ENCODE data around the gene HOXC13. TPM values are rescaled to one million over a fixed set of nuclear protein-coding genes. Genes with fewer than 3 reads are reported as not detected.

The HOXC13 gene
- total RNA-seq, 1 donor from 2014 or later, result not detected

- Mint-ChIP-seq H3K27me3 (peaks cover 100% of the 10 kb centered on the region), H3K9me3 (no peaks in the 10 kb centered on the region), H3K4me3 (no peak overlapping the region)
These were observed 53.8 kb downstream of the HOXC13 start for GRCh38 chr12:53992377-53992889.

GRCh38 chr12:53993162-53994008 lies 54.8 kb downstream of the HOXC13 start:
- Mint-ChIP-seq H3K27ac (peak overlapping the region; percentile 54), H3K9me3 (no peaks in the 10 kb centered on the region), H3K36me3 (no peaks in the 10 kb centered on the region), H3K27me3 (peaks cover 100% of the 10 kb centered on the region), H3K4me1 (ENCODE audit: unreplicated experiment) (peaks cover 19% of the 10 kb centered on the region), H3K4me3 (peak overlapping the region; percentile 79)
- DNase-seq (ENCODE audit: extremely low spot score, unreplicated experiment), result no peak
- TF ChIP-seq CTCF (conservative IDR thresholded peaks at IDR 0.05), result no peak

More at GRCh38 chr12:53992377-53992889, 53.8 kb downstream of the HOXC13 start:
- TF ChIP-seq CTCF (conservative IDR thresholded peaks at IDR 0.05), result no peak
- H3K36me3 Mint-ChIP-seq, result no peaks in the 10 kb centered on the region
- peaks cover 19% of the 10 kb centered on the region for H3K4me1 Mint-ChIP-seq (ENCODE audit: unreplicated experiment)
- no peak for DNase-seq (ENCODE audit: extremely low spot score, unreplicated experiment)
- H3K27ac Mint-ChIP-seq, result no peak overlapping the region

GRCh38 chr12:53994009-53994263 lies 55.3 kb downstream of the HOXC13 start:
- DNase-seq (ENCODE audit: extremely low spot score, unreplicated experiment), result no peak
- Mint-ChIP-seq H3K27ac (peak overlapping the region; percentile 54), H3K9me3 (no peaks in the 10 kb centered on the region), H3K36me3 (no peaks in the 10 kb centered on the region), H3K4me3 (peak overlapping the region; percentile 79), H3K27me3 (peaks cover 100% of the 10 kb centered on the region), H3K4me1 (ENCODE audit: unreplicated experiment) (peaks cover 19% of the 10 kb centered on the region)
- no peak for TF ChIP-seq CTCF (conservative IDR thresholded peaks at IDR 0.05)

GRCh38 chr12:53994264-53995001 lies 55.8 kb downstream of the HOXC13 start:
- no peak for DNase-seq (ENCODE audit: extremely low spot score, unreplicated experiment)
- Mint-ChIP-seq H3K9me3 (no peaks in the 10 kb centered on the region), H3K4me3 (peak overlapping the region; percentile 79), H3K27me3 (peaks cover 100% of the 10 kb centered on the region), H3K36me3 (no peaks in the 10 kb centered on the region), H3K4me1 (ENCODE audit: unreplicated experiment) (peaks cover 14% of the 10 kb centered on the region), H3K27ac (peak overlapping the region; percentile 54)
- no peak for TF ChIP-seq CTCF (conservative IDR thresholded peaks at IDR 0.05)

GRCh38 chr12:53995002-53995377 lies 56.4 kb downstream of the HOXC13 start:
- no peaks in the 10 kb centered on the region for H3K9me3 Mint-ChIP-seq
- no peak for TF ChIP-seq CTCF (conservative IDR thresholded peaks at IDR 0.05)
- DNase-seq (ENCODE audit: extremely low spot score, unreplicated experiment), result no peak
- H3K4me3 Mint-ChIP-seq, result peak overlapping the region; percentile 66
- peaks cover 100% of the 10 kb centered on the region for H3K27me3 Mint-ChIP-seq
- no peaks in the 10 kb centered on the region for H3K36me3 Mint-ChIP-seq
- H3K27ac Mint-ChIP-seq, result peak overlapping the region; percentile 28
- peaks cover 11% of the 10 kb centered on the region for H3K4me1 Mint-ChIP-seq (ENCODE audit: unreplicated experiment)
